Fibroblast of lung (primary cell): Measurements from ENCODE around the gene LARP1.

Experiments used
- CTCF ChIP-seq, 2 donors: IDR thresholded peaks in 1 of 2; conservative IDR thresholded peaks in 1 of 2; 1 replicate in 1 of 2; 2 replicates in 1 of 2; pipeline ENCODE4 v1.5.1; 2011 to 2012; ENCODE audit warnings: low read length in 2 of 2, control low read depth in 1 of 2, inconsistent platforms in 1 of 2, low read depth in 1 of 2, mild to moderate bottlenecking in 1 of 2
- EZH2 ChIP-seq: IDR thresholded peaks from 2 replicates; pipeline ENCODE4 v1.5.1; 2012; ENCODE audit warnings: low read length, control low read depth, mild to moderate bottlenecking; ENCODE audit errors: missing control alignments

- TF ChIP-seq CTCF (conservative IDR thresholded peaks at IDR 0.05 in 1 of 2, IDR thresholded peaks at IDR 0.05 in 1 of 2; ENCODE audit: low read depth in 1 of 2, low read length in 2 of 2) (no peak), EZH2 (no peak)
These were observed 5.7 kb upstream of the LARP1 start for GRCh38 chr5:154749491-154749890.
